Renal cortical epithelial cell (primary cell): ENCODE measurements around the gene CFAP410. TPM values are rescaled to one million over a fixed set of nuclear protein-coding genes. Genes with fewer than 3 reads are reported as not detected.
A peak's percentile ranks its signal among the peaks of the same experiment; 100 is the strongest.
"Not testable (repeated sequence)": the region's sequence is repeated elsewhere in the genome, so short reads cannot be mapped to it uniquely, and the experiment has no call there.

ENCODE experiments used
- DNase-seq: peaks from one replicate; pipeline ENCODE4 v3.0.0-alpha.2; 2011; ENCODE audit warnings: low read depth
- total RNA-seq: library from RNA; depleted of rRNA; stranded (reverse); fragments of >200 nt; gene quantifications from 2 replicates; pipeline ENCODE4 v1.2.3, GENCODE V29; 2014

The CFAP410 gene
- total RNA-seq, 1 donor from 2014 or later = 13.0 TPM

DNA sequence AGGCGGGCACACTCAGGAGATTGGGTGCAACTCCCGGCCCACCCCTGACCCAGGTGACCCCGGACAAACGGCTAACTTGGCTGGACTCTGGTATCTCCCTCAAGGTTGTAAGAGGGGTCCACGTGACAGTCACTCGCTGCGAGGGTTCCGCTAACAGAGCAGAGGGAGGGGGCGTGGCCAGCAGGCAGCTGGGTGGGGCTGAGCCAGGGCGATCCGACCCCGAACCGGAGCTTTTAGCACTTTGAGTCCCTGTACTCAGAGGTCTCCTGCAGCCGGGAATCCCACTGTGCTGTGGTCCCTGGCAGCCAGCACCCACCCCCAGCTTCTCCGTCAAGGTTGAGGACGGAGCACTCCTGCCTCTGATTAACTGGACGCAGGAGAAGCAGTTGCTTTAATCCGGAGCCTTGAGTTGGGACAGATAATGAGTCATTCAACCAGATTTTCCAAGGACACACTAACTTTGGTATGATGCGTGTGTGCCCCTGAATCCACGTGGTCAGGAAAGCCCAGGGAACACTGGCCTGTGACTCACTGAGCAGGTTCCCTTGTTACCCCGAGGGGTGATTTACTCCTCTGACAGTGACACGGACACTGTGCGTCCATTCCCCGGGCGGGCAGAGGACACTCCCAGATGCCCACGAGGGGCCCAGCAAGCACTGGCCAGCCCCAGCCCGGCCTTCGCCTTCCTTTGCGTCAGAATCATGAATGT, 31.0 kb upstream of the CFAP410 start:
- peak; percentile 77 for DNase-seq

DNA sequence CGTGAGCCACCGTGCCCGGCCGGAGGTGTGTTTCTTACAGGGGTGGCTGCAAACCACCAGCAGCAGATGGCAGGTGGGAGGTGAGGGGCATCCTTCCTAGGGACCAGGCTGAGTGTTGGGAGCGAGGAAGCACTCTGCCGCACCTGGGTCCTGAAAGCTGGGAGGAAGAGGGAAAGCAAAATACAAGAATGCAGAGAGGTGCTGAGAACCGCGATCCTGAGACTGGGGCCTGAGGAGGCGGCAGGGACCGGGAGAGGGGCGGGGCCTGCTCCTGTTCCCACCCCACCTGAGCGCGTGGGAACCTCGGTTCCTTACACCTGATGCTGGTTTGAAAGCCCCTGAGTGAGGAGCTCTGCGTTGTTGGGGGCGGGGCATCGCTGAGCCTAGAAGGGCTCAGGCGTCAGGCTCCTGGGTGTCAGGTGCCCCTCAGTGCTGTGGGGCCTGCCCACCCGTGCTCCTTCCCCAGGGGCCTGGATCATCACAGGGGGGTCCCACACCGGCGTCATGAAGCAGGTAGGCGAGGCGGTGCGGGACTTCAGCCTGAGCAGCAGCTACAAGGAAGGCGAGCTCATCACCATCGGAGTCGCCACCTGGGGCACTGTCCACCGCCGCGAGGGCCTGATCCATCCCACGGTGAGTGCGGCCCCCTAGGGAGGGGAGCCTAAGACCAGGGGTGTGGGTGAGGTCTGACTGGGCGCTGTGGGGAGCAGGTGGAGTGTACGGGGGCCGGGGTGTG, 29.7 kb upstream of the CFAP410 start:
- no peak for DNase-seq

DNA sequence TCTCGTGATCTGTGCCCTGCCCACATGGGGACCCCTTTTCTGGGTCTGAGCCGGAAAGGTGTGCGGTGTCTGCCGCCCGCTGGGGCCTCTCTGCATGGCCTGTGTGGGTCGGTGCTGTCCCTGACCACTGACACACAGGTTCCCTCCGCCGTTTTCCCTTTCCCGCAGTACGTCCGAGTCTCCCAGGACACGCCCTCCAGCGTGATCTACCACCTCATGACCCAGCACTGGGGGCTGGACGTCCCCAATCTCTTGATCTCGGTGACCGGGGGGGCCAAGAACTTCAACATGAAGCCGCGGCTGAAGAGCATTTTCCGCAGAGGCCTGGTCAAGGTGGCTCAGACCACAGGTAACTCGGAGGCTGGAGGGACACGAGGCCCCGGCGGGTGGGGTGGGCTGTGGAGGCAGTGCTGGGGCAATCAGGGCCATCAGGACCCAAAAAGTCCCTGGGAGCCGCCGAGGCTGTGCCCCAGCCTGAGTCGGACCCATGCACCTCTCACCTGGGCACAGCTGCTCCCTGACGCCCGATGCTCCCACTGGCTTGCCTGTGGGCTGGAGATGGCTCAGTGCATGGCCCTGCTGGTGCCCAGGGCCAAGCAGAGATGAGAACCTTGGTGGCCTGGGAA, 27.5 kb upstream of the CFAP410 start:
- DNase-seq = no peak

DNA sequence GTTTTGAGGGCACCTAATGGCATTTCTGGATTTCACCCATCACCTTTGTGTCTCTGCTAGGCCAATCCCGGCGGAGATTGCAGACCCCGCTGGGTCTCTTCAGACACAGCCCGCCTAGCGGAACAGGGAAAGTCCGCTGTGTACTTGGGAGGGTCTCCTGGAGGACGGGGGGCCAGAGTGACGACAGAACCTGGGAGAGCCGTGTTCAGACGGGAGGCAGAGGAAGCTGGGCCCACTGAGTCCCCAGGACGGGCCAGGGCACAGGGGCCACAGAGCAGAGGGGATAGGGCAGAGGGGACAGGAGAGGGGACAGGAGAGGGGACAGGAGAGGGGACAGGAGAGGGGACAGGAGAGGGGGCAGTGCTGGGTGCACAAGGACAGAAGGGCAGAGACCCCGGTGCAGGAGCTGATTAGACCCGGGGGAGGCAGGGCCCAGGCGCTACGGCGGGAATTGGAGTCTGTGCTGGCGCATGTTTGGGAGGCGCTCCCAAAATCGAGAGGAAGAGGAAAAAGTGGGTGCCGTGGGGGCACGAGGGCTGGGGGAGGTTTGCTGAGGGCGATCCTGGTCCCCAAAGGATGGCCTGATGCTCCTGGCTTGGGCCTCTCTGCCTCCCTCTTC, 26.9 kb upstream of the CFAP410 start:
- DNase-seq = no peak

DNA sequence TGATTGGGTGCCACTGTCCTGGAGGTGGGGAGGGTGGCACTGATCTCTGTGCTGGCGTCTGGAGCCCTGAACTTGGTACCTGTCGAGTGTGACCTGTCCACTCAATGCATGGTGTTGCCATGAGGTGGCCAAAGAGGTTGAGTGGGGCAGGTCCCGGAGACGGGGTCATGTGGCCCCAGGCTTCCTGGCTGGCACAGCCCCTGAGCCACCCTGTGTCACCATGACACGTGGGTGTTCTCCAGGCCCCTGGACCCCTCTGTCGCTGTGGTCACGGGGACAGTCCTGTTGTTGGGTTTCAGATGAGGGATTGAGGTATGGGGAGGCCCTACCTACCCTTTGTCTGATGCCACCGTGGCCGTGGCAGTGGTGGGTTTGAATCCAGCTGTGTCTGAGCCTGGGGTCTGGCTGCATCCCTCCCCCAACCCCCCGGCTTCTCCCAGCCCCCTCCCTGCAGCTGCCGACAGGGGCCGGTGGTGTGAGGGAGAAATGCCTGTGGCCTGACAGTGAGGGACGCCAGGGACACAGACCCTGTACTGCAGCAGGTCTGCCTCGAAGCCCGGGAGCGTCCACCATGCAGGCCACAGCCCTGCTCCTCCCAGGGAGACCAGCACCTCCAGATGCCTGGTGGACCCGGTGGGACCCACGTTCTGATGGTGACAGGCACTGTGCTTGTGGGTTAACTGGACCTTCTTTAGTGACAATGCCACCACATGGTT, 26.2 kb upstream of the CFAP410 start:
- no peak for DNase-seq

DNA sequence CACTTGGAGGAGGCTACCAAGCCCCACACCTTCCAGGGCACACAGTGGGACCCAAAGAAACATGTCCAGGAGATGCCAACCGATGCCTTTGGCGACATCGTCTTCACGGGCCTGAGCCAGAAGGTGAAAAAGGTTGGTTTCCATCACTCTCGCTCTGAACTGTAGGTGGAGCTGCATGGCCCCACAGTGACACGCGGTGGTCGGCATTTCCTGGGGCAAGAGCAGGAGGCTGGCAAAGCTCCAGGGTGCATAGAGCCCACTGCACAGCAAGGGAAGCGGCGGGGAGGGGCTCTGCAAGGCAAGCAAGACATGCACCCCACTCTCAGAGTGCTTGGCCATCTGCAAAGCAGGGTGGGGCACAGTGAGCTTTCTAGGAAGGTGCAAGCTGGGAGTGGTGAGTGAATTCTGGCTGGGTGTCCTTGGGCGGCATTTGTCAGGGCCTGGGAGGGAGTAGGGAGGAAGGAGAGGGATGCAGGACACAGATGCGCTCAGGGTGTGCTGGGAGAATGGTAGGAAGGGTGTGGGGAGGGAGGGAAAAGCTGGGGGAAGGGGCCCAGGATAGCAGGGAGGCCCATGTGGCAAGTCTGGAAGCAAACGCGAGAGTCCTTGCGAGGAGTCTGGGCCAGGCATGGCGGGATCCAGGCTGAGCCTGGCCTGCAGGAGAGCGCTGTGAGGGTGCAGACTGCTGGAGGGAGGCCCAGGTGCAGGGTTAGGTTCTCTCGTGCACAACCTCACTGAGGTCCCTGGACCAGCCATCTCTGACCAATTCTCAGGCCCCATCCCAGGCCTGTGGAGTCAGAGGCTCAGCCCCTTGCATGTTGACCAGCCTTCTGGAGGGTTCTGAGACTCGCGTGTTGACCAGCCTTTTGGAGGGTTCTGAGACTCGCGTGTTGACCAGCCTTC, 25.2 kb upstream of the CFAP410 start:
- DNase-seq = no peak

DNA sequence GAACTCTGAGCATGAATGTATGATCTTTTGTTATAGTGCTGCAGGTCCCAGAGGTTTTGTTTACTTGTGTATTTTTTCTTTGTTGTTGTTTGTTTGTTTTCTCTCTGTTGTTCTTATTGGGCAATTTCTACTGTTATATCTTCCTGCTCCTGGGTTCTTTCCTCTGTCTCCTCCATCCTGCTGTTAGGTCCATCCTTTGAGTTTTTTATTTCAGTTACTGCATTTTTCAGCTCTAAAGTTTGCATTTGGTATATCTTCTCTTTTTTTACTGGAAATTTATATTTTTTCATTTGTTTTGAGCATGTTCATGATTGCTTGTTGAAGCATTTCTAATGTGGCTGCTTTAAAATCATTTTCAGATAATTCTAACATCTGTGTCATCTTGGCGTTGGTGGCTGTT, 24.1 kb upstream of the CFAP410 start:
- DNase-seq = no peak

DNA sequence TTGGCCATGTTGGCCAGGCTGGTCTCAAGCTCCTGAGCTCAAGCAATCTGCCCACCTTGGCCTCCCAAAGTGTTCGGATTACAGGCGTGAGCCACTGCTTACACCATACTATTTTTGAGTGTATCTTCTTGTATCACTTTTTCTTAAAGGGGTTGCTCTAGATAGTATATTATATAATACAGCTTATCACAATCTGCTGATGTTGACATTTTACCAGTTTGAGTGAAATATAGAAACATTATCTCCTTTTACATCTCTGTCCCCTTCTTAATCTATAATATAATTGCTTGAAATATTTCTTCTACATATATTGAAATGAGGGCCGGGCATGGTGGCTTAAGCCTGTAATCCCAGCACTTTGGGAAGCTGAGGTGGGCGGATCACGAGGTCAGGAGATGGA, 22.7 kb upstream of the CFAP410 start:
- not testable (repeated sequence) for DNase-seq

DNA sequence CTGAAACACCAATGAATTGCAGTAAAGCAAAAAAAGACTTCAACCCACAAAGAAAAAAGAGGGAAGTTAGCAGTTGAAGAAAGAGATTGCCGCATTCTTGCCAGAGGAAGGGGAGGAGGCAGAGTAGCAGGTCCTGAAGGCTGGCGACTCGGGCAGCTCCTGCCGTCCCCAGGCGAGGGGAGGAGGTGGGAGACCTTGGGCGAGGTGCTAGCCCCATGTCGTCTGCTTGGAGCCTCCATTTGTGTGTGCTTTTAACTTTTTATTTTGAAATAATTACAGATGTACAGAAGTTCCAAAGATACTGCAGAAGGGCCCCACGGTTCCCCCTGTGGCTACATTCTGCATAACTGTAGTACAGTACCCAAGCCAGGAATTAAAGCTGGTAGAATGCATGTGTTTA, 21.0 kb upstream of the CFAP410 start:
- no peak for DNase-seq

DNA sequence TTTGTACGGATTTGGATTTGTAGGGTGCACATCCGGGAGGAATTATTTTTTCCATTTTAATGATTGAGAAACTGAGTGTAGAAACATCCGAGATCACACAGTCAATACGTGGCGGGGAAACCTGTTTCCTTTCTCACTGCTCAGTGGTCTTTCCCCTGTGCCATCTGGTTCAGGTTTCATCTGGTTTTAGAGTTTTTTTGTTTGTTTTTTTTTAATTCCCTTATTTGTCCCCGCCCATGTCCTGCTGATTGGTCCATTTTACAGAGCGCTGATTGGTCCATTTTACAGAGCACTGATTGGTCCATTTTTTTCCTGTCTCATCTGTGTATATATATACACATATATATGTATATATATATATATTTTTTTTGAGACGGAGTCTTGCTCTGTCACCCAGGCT, 20.2 kb upstream of the CFAP410 start:
- DNase-seq = no peak

DNA sequence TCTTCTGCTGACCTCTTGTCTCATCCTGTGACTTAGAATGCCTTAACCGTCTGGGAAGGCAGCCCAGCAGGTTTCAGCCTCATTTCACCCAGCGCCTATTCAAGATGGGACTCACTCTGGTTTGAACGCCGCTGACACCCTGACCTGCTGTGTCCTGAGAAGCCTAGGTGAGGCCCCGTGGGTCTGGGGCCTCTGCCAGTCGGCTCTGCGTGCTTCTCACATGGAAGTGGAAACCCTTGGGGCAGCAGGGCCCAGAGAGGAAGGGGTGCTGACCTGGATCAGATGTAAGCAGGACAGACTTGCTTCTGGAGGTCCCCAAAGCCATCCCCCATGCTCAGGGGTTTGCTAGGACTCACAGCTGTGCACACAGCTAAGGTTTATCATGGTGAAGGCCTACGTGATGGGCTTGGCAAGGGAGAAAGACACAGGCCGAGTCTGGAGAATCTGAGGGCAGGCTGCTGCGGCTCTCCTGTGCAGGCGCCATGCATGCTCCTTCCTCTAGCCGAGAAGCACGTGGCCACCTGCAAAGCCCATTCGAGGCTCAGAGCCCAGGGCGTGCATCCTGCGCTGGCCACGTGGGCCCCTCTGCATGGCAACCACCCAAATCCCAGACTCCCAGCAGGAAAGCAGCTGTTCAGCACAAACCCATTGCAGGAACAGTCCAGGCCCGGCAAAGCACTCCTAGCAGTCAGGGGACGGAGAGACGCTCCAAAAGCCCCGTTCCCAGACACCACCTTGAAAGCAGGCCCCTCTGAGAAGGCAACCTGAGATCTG, 18.1 kb upstream of the CFAP410 start:
- DNase-seq = no peak

DNA sequence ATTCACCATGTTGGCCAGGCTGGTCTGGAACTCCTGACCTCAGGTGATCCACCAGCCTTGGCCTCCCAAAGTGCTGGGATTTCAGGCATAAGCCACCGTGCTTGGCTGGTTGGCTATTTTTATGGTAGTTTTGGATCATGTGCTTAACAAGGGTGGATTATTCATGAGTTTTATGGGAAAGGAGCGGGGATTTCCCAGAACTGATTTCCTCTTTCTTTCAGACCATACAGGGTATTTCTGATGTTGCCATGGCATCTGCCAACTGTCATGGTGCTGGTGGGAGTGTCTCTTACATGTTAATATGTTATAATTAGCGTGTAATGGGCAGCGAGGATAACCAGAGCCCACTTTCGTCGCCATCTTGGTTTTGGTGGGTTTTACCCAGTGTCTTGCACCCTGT, 17.4 kb upstream of the CFAP410 start:
- peak; percentile 7 for DNase-seq

DNA sequence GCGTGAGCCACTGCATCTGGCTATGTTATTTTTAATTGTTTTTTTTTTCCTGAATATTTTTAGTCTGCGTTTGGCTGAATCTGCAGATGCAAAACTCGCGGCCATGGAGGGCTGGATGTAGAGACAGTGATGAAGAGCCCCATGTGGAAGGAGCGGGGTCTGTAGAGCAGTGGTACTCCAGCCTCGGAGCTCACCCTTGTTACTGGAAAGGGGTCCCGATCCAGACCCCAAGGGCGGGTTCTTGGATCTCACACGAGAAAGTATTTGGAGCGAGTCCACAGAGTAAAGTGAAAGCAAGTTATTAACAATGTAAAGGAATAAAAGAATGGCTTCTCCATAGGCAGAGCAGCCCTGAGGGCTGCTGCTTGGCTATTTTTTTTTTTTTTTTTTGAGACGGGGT, 17.0 kb upstream of the CFAP410 start:
- no peak for DNase-seq

DNA sequence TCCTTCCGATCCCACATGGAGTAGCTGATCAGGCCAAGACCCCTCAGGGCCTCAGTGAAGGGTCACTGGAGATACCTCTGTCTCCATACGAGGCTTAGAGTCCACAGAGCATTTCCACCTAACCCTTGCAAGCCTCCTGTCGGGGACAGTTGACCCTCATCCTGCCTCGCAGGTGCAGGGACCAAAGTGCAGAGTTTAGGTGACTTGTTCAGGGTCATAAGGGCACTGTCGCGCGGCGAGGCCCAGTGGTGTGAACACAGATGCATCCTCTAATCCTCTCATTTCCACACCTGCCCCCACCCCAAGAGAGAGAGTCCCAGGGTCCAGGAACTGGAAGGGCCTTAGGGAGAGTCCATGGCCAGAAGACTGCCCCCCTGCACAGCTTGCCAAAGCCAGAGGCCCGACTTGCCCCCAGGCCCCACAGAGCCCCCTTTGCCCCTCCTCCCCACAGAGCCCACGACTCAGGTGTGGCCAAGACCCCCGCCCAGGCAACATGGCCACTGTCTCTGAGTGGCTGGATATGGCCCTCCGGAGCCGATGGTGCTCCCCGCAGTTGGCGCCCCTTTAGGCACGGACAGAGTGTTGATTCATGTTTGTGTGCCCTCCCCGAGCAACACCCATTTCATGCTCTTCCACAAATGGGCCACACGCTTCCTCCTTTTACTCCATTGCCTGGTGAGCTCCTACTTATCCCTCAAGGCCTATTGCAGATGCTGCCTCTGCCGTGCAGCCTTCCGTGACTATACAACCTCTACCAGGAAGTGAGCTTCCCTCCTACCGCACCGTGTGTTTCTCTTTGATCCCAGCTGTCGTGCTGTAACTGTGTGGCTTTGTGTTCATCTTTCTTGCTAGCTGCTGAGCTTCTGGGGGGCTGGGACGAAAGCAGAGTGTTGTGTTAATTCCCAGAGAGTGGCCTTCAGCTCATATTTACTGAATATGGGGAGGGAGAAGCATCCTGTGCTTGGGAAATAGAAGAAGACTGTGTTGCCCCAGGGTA, 15.9 kb upstream of the CFAP410 start:
- no peak for DNase-seq

DNA sequence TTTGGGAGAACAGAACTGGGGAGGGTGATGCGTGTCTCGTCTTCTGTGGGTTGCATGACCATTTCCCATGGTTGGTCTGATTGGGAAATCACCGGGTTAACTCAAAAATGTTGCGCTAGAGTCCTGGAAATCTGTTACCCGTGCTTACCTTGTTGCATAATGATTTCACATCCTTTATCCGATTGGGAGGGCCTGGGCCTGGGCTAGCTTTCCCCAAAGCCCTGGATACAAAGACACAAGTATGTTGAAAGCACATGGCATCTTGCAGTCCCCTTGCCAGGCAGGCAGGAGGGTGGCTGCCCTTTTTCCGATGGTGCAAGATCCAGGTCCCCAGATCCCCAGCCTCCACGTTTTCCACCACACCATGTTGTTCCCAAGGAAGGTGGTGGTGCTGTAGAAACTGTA, 14.8 kb upstream of the CFAP410 start:
- no peak for DNase-seq

DNA sequence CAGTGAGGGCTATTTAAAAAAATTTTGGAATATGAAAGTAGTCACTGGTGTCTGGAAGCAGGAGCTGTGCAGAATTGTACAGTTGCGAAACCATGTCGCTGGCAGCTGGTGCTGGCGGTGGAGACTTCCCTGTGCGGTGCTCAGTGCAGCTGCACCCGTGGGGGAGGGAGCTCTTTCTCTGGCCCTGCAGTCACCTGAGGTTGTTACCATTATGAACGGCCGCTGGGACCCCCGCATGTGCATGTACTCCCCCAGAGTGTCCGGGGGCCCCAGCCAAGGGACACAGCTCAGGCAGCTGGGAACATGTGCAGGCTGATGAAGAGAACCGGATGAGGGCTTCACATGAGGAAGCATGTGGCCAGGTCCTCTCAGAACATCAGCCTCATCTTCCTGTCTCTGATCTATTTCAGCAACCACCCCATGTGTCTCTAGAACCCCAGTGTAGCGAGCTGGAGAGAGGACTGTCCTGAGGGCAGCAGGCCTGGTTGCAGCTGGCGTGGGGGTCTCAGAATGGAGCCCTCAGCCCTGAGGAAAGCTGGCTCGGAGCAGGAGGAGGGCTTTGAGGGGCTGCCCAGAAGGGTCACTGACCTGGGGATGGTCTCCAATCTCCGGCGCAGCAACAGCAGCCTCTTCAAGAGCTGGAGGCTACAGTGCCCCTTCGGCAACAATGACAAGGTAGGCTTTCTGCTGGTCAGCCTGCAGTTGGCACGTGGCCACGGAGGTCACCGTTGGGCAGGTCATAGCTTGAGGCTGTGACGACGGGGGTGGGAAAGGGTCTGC, 14.2 kb upstream of the CFAP410 start, which contains the start of gene TRPM2:
TRPM2 (plus strand) TSS at position 431 of the 780 bp plus-strand sequence; CDS start at position 511, 80 bp downstream.
- no peak for DNase-seq

DNA sequence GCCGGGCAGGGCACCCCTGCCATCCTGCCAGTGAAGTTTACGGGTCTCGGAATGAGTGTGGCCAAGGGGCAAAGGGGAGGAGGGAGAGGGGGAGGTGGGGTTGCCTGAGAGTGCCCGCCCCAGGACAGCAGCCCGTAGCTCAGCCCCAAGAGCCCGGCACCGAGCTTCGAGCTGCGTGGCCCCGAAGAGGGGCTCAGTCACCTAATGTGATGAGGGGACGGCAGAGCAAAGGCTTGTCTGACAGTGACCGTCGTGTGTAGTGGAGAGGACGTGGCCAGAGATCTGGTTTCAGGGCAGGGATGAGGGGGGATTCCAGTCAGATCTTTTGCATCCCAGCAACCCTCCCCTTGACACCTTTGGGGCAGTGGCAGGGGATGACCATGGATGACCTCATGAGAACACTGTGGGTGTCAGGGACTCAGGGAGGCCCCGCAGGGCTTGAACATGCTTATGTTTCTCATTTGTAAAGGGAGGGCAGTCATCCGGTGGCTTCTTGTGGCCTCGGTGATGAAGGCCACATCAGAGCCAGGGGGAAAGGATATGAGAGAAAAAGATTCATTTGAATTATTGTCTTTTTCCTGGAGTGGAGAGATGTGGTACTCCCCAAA, 13.2 kb upstream of the CFAP410 start:
- DNase-seq = no peak
